Chondrocyte (in vitro differentiated cells): ENCODE measurements around the gene MAST2. TPM values are rescaled to one million over a fixed set of nuclear protein-coding genes. Genes with fewer than 3 reads are reported as not detected.

Experiments used
- DNase-seq: peaks from one replicate; pipeline ENCODE4 v3.0.0; 2021; ENCODE audit warnings: mixed read lengths, low spot score
- H3K27ac Mint-ChIP-seq: one replicate; pipeline ENCODE4 v1.8.0; 2021; ENCODE audit warnings: mild to moderate bottlenecking, moderate library complexity, mixed read lengths; ENCODE audit not compliant: unreplicated experiment
- H3K27me3 Mint-ChIP-seq: 2 replicates; pipeline ENCODE4 v1.8.0; 2021; ENCODE audit warnings: low read depth, mixed read lengths
- H3K36me3 Mint-ChIP-seq: 2 replicates; pipeline ENCODE4 v1.8.0; 2021; ENCODE audit warnings: low read depth, mixed read lengths
- H3K4me1 Mint-ChIP-seq: 2 replicates; pipeline ENCODE4 v1.8.0; 2021; ENCODE audit warnings: low read depth, mild to moderate bottlenecking, mixed read lengths
- H3K4me3 Mint-ChIP-seq: one replicate; pipeline ENCODE4 v1.8.0; 2021; ENCODE audit warnings: mild to moderate bottlenecking, moderate library complexity, mixed read lengths; ENCODE audit not compliant: unreplicated experiment
- H3K9me3 Mint-ChIP-seq: 2 replicates; pipeline ENCODE4 v1.8.0; 2021; ENCODE audit warnings: low read depth, mixed read lengths
- total RNA-seq: library from RNA; stranded (reverse); gene quantifications from 3 replicates; pipeline ENCODE4 v1.2.1, GENCODE V29; 2021
- TF ChIP-seq, protein P1 (sequence below): fragments of 200-600 bp; sonication (generic); IDR thresholded peaks from 2 replicates; pipeline ENCODE4 v1.5.0; 2021; ENCODE audit warnings: antibody characterized with exemption, mild to moderate bottlenecking, moderate library complexity

Gene MAST2
- total RNA-seq, 1 donor from 2014 or later, result 53.2 TPM

DNA sequence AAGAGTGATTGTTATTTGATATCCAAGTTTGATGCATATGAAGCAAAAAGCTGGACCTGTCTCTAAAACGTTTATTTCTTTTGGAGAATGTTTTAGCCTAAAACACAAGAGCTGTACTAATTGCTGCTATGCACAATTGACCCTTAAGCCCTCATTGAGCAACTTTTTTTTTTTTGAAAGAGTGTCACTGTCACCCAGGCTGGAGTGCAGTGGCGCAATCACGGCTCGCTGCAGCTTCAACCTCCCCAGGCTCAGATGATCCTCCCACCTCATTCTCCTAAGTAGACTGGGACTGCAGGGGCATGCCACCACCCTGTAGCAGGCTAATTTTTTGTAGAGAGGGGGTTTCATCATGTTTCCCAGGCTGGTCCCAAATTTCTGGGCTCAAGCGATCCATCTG is 199.9 kb downstream of the MAST2 start:
- Mint-ChIP-seq H3K9me3 (no peaks in the 10 kb centered on the region), H3K4me3 (no peak overlapping the region), H3K27ac (no peak overlapping the region), H3K36me3 (peaks cover 20% of the 10 kb centered on the region), H3K4me1 (no peaks in the 10 kb centered on the region), H3K27me3 (no peaks in the 10 kb centered on the region)
- TF ChIP-seq, protein P1, sequence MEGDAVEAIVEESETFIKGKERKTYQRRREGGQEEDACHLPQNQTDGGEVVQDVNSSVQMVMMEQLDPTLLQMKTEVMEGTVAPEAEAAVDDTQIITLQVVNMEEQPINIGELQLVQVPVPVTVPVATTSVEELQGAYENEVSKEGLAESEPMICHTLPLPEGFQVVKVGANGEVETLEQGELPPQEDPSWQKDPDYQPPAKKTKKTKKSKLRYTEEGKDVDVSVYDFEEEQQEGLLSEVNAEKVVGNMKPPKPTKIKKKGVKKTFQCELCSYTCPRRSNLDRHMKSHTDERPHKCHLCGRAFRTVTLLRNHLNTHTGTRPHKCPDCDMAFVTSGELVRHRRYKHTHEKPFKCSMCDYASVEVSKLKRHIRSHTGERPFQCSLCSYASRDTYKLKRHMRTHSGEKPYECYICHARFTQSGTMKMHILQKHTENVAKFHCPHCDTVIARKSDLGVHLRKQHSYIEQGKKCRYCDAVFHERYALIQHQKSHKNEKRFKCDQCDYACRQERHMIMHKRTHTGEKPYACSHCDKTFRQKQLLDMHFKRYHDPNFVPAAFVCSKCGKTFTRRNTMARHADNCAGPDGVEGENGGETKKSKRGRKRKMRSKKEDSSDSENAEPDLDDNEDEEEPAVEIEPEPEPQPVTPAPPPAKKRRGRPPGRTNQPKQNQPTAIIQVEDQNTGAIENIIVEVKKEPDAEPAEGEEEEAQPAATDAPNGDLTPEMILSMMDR, result no peak
- no peak for DNase-seq

DNA sequence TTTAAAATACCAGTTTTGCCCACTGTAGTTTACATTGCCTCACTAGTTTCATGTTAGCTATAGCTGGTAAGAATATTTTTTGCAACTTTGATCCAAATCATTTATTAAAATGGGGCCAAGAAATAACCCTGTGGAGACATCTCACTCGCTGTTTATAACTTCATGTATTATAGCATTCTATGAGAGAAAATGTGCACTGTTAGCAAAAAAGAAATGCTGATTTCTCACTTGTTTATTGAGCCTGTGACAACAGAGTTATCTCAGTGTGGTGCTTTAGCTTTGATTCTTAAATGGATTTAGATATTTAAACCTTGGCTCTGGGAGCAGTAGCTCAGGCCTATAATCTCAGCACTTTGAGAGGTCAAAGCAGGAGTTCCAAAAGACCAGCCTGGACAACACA is 201.1 kb downstream of the MAST2 start:
- H3K27ac Mint-ChIP-seq, result no peak overlapping the region
- TF ChIP-seq, protein P1, result no peak
- H3K4me1 Mint-ChIP-seq, result no peaks in the 10 kb centered on the region
- H3K36me3 Mint-ChIP-seq, result peaks cover 30% of the 10 kb centered on the region
- no peaks in the 10 kb centered on the region for H3K9me3 Mint-ChIP-seq
- H3K4me3 Mint-ChIP-seq, result no peak overlapping the region
- DNase-seq, result no peak
- H3K27me3 Mint-ChIP-seq, result no peaks in the 10 kb centered on the region

DNA sequence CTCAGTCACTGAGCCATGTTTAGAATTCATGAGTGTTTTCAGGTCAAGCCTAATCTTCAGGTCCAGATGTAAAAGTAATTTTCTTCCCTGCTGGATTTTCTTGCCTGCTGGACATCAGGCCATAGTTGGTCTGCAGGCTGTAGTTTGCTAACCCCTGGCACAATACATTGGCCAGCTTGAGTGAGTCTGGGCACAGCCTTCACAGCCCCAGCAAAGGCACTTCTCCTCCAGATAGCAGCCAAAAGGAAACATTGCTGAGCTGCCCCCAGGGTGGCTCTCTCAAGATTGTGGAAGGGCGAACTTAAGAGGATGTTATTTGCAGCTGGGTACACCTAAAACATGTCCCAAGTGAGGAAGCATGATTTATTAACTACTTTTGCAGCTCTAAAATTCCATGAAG is 202.2 kb downstream of the MAST2 start:
- no peak overlapping the region for H3K27ac Mint-ChIP-seq
- no peaks in the 10 kb centered on the region for H3K27me3 Mint-ChIP-seq
- no peak overlapping the region for H3K4me3 Mint-ChIP-seq
- no peaks in the 10 kb centered on the region for H3K4me1 Mint-ChIP-seq
- TF ChIP-seq, protein P1, result no peak
- peaks cover 39% of the 10 kb centered on the region for H3K36me3 Mint-ChIP-seq
- no peaks in the 10 kb centered on the region for H3K9me3 Mint-ChIP-seq
- DNase-seq, result no peak

DNA sequence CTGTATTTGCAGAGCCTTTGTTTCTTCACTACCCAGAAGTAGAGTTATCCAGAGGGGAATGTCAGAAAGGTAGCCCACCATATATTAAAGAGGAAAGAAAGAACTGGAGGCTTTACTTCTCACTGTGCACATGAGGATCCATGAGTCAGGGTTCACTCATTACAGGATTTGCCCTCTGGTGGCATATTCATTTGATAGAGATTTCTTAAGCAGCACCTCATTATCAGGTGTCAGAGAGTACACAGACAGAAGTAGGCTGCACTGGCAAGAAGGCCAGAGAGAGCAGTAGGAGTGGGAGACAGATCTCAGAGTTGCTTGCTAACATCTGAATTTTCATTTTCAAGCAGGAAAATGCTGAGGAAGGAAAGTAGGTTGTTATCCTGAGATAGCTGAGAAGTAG is 205.2 kb downstream of the MAST2 start:
- no peaks in the 10 kb centered on the region for H3K4me1 Mint-ChIP-seq
- H3K36me3 Mint-ChIP-seq, result peaks cover 44% of the 10 kb centered on the region
- H3K4me3 Mint-ChIP-seq, result no peak overlapping the region
- TF ChIP-seq, protein P1, result no peak
- no peaks in the 10 kb centered on the region for H3K27me3 Mint-ChIP-seq
- no peak for DNase-seq
- H3K27ac Mint-ChIP-seq, result no peak overlapping the region
- H3K9me3 Mint-ChIP-seq, result no peaks in the 10 kb centered on the region

DNA sequence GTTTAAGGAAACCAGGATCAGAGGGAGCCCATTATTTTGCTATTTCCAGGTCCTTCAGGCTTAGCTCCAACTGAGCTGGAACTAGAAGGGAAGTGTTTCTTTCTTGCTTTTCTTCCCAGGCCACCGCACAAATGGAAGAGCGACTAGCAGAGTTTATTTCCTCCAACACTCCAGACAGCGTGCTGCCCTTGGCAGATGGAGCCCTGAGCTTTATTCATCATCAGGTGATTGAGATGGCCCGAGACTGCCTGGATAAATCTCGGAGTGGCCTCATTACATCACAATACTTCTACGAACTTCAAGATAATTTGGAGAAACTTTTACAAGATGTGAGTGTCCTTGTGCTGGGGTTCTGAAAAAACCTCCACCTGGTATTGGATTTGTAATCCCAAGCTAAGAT is 207.2 kb downstream of the MAST2 start:
- Mint-ChIP-seq H3K4me3 (no peak overlapping the region), H3K27me3 (no peaks in the 10 kb centered on the region), H3K27ac (no peak overlapping the region), H3K36me3 (peaks cover 42% of the 10 kb centered on the region), H3K9me3 (no peaks in the 10 kb centered on the region), H3K4me1 (no peaks in the 10 kb centered on the region)
- no peak for DNase-seq
- TF ChIP-seq, protein P1, result no peak
